Stimulated activated CD4-positive, alpha-beta T cell treated with anti-CD3 and anti-CD28 coated beads, Interleukin-12 subunit alpha, Interleukin-12 subunit beta, amount 100 ng/mL, for 24 hours (primary cell): ENCODE results near the gene NLRP10.
"Not testable (repeated sequence)": the region's sequence is repeated elsewhere in the genome, so short reads cannot be mapped to it uniquely, and the experiment has no call there.

Source experiments
- DNase-seq, 2 experiments: peaks; one replicate each; pipeline ENCODE4 v3.0.0-alpha.2; 2020; ENCODE audit warnings: low read depth in 2 of 2

NLRP10 gene

GRCh38 chr11:7965386-7965785, at the start of gene NLRP10:
TSS of gene NLRP10 (minus strand) at chr11:7965447. CDS start at chr11:7963495, 1,952 bp downstream.
- no peak for DNase-seq

- no peak for DNase-seq
Observed at GRCh38 chr11:8013833-8014232, 48.6 kb upstream of the NLRP10 start.

GRCh38 chr11:8011981-8012444, 46.8 kb upstream of the NLRP10 start:
- DNase-seq, result no peak

- DNase-seq, result no peak
Observed at GRCh38 chr11:8011371-8011770, 46.1 kb upstream of the NLRP10 start.

- no peak for DNase-seq
Observed at GRCh38 chr11:8009856-8010255, 44.6 kb upstream of the NLRP10 start.

- DNase-seq, result no peak
Observed at GRCh38 chr11:8008212-8008611, 43.0 kb upstream of the NLRP10 start.

- peak in 1 of 2 experiments; percentile 41 for DNase-seq
Observed at GRCh38 chr11:8006349-8006977, 41.2 kb upstream of the NLRP10 start.

GRCh38 chr11:8005556-8005955, 40.3 kb upstream of the NLRP10 start:
- no peak for DNase-seq

GRCh38 chr11:8004008-8004407, 38.8 kb upstream of the NLRP10 start:
- no peak for DNase-seq

- no peak for DNase-seq
Observed at GRCh38 chr11:8003187-8003586, 37.9 kb upstream of the NLRP10 start.

GRCh38 chr11:8002676-8003075, 37.4 kb upstream of the NLRP10 start:
- no peak for DNase-seq

- DNase-seq, result no peak
Observed at GRCh38 chr11:8000390-8000789, 35.1 kb upstream of the NLRP10 start.

- DNase-seq, result no peak
Observed at GRCh38 chr11:7999795-8000194, 34.5 kb upstream of the NLRP10 start.

GRCh38 chr11:7994581-7995278, 29.5 kb upstream of the NLRP10 start:
- DNase-seq, result no peak

- not testable (repeated sequence) for DNase-seq
Observed at GRCh38 chr11:7987560-7987883, 22.3 kb upstream of the NLRP10 start.

- DNase-seq, result peak; percentile 79 to 82
Observed at GRCh38 chr11:7986768-7987559, 21.7 kb upstream of the NLRP10 start, which contains the start of gene EIF3F. TSS of gene EIF3F (plus strand) at chr11:7987337. CDS start at chr11:7987353, 16 bp downstream.

- no peak for DNase-seq
Observed at GRCh38 chr11:7983832-7984590, 18.8 kb upstream of the NLRP10 start.

GRCh38 chr11:7982582-7983119, 17.4 kb upstream of the NLRP10 start:
- no peak for DNase-seq

- no peak for DNase-seq
Observed at GRCh38 chr11:7981619-7982157, 16.4 kb upstream of the NLRP10 start.

GRCh38 chr11:7977232-7977917, 12.1 kb upstream of the NLRP10 start:
- DNase-seq, result no peak

- no peak for DNase-seq
Observed at GRCh38 chr11:7974668-7975067, 9.4 kb upstream of the NLRP10 start.
